ENCODE data around the gene NTM.

The NTM gene

DNA sequence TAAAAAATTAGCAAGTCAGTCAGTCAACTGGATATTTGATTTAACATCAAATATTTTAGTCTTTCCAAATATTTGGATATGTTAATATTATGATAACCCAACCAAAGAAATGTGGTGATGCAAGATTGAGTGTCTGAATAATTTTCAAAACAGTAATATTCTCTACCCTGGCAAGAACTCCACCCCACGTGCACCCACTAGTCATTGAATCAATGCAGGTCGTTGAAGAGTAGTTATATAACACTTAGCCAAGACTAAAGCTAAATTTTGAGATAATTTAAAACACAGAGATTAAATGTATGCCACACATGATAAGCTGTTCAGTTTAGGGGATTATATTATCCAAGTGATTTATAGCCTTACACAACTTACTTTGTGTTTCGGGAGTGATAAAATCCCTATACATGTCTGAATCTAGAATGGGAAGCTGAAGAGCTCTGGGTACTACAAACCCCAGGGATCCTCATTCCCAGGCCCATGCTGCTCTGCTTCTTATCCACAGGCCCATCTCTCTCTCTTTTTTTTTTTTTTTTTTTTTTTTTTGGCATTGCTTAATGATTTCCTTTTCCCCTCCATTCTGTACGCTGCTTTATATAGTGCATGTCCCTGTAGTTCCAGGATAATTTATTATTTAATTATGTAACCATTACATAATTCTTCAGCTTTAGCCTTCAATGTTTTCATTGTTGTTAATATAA is 392.9 kb downstream of the NTM start:
- H3K9me3 ChIP-seq (ENCODE audit: severe bottlenecking): no peaks in the 10 kb centered on the region
- H3K27ac ChIP-seq: no peak overlapping the region
- DNase-seq: no peak
- TF ChIP-seq, protein P1, sequence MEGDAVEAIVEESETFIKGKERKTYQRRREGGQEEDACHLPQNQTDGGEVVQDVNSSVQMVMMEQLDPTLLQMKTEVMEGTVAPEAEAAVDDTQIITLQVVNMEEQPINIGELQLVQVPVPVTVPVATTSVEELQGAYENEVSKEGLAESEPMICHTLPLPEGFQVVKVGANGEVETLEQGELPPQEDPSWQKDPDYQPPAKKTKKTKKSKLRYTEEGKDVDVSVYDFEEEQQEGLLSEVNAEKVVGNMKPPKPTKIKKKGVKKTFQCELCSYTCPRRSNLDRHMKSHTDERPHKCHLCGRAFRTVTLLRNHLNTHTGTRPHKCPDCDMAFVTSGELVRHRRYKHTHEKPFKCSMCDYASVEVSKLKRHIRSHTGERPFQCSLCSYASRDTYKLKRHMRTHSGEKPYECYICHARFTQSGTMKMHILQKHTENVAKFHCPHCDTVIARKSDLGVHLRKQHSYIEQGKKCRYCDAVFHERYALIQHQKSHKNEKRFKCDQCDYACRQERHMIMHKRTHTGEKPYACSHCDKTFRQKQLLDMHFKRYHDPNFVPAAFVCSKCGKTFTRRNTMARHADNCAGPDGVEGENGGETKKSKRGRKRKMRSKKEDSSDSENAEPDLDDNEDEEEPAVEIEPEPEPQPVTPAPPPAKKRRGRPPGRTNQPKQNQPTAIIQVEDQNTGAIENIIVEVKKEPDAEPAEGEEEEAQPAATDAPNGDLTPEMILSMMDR (IDR thresholded peaks at IDR 0.05; ENCODE audit: low read depth, low read length): no peak
- no peak overlapping the region for H3K4me3 ChIP-seq (ENCODE audit: low read depth, low read length)
- no peaks in the 10 kb centered on the region for H3K27me3 ChIP-seq (ENCODE audit: insufficient read depth, low read depth, severe bottlenecking)
- no peaks in the 10 kb centered on the region for H3K36me3 ChIP-seq

DNA sequence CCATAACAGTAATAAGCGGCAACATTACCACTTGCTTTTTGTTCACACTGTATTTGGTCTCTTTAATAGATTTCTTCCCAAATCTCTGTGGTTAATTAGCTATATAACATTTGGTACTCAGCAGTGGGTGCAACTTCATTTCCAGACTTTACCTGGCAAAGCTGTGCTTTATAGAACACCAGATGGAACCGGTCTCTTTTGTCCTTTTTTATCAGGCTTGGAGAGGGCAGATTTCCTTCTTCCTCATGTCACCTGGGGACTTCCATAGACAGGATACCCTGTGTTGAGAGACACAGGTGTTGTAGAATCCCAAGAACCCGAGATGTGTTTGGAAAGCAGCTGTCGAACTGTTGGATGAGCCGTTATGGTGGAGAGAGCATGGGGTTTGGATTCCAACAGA is 393.7 kb downstream of the NTM start:
- no peaks in the 10 kb centered on the region for H3K9me3 ChIP-seq (ENCODE audit: severe bottlenecking)
- H3K4me3 ChIP-seq (ENCODE audit: low read depth, low read length): no peak overlapping the region
- TF ChIP-seq, protein P1 (IDR thresholded peaks at IDR 0.05; ENCODE audit: low read depth, low read length): no peak
- H3K27me3 ChIP-seq (ENCODE audit: insufficient read depth, low read depth, severe bottlenecking): no peaks in the 10 kb centered on the region
- no peak for DNase-seq
- H3K27ac ChIP-seq: no peak overlapping the region
- no peaks in the 10 kb centered on the region for H3K36me3 ChIP-seq

DNA sequence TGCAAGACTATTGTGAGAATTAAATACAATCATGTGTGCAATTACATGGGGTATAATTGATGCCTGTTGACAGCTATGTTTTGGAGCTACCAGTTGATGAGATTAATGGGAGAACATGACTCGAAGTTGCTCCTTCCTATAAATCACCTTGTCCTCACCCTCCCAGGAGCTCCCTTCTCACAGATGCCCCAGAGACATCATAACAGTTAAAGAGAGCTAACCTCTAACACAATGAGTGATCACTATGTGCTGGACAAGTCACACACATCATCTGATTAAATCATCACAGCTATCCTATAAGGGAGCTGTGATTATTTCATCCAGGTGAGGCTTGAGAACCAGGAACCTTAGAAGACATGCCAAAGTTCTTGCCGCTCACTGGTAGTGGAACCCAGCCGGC is 394.2 kb downstream of the NTM start:
- Histone ChIP-seq H3K9me3 (ENCODE audit: severe bottlenecking) (no peaks in the 10 kb centered on the region), H3K27me3 (ENCODE audit: insufficient read depth, low read depth, severe bottlenecking) (no peaks in the 10 kb centered on the region), H3K36me3 (no peaks in the 10 kb centered on the region), H3K4me3 (ENCODE audit: low read depth, low read length) (no peak overlapping the region), H3K27ac (no peak overlapping the region)
- TF ChIP-seq, protein P1 (IDR thresholded peaks at IDR 0.05; ENCODE audit: low read depth, low read length): no peak
- DNase-seq: no peak

DNA sequence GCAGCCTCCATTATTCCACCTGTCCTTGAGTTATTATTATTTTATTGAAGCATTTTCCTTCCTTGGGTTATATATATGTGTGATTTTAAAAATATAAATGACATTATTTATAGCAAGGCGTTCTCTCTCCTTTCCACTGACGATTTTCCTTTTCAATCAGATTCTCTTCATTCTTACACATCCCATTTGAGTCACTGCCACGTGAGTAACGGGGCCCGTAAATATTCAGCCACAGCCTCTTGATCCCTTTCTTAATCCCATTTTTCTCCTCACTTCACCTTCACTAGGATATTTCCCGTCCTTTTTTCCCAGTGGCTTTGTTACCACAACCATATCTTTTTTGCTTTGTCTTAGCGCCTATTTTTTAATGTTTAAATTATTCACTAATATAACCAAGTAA is 396.2 kb downstream of the NTM start:
- TF ChIP-seq, protein P1 (IDR thresholded peaks at IDR 0.05; ENCODE audit: low read depth, low read length): no peak
- no peak for DNase-seq
- Histone ChIP-seq H3K9me3 (ENCODE audit: severe bottlenecking) (no peaks in the 10 kb centered on the region), H3K27me3 (ENCODE audit: insufficient read depth, low read depth, severe bottlenecking) (no peaks in the 10 kb centered on the region), H3K27ac (no peak overlapping the region), H3K4me3 (ENCODE audit: low read depth, low read length) (no peak overlapping the region), H3K36me3 (no peaks in the 10 kb centered on the region)

DNA sequence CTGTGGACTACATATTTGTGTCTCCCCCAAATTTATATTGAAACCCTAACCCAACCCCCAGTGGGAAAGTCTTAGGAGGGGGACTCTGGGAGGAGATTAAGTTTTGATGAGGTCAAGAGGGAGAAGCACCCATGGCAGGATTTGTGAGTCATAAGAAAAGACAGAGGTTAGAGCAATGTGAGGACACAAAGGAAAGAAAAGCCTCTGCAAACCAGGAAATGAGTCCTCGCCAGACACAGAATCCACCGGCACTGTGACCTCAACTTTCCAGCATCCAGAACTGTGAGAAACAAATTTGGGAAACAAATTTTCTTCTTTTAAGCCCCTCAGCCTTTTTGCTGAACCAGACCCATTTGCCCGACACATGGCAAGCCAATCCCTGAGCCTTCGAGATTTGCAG is 397.0 kb downstream of the NTM start:
- Histone ChIP-seq H3K27ac (no peak overlapping the region), H3K36me3 (no peaks in the 10 kb centered on the region), H3K9me3 (ENCODE audit: severe bottlenecking) (no peaks in the 10 kb centered on the region), H3K27me3 (ENCODE audit: insufficient read depth, low read depth, severe bottlenecking) (no peaks in the 10 kb centered on the region), H3K4me3 (ENCODE audit: low read depth, low read length) (no peak overlapping the region)
- TF ChIP-seq, protein P1 (IDR thresholded peaks at IDR 0.05; ENCODE audit: low read depth, low read length): no peak
- DNase-seq: no peak

DNA sequence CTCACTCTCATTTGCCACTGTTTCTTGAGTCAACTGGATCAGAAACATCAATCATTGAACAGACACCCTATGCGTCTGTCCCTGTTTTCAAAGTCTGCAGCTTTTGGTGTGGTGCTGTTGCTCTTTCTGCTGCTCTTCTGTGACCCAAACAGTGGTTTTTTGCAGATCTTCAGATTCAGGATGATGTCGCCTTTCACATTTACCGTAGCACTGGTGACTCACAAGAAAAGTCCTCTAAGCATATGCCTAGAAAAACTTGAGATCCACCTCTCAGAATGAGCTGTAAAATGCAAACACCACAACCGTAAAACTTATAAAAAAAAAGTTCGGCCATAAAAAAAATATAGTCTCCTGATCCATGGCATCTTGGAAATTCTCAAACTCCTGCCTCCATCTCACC is 400.4 kb downstream of the NTM start:
- TF ChIP-seq, protein P1 (IDR thresholded peaks at IDR 0.05; ENCODE audit: low read depth, low read length): no peak
- DNase-seq: no peak

More for the DNA sequence above, 400.4 kb downstream of the NTM start:
- Histone ChIP-seq H3K4me3 (ENCODE audit: low read depth, low read length) (no peak overlapping the region), H3K9me3 (ENCODE audit: severe bottlenecking) (no peaks in the 10 kb centered on the region), H3K27me3 (ENCODE audit: insufficient read depth, low read depth, severe bottlenecking) (no peaks in the 10 kb centered on the region), H3K27ac (no peak overlapping the region), H3K36me3 (no peaks in the 10 kb centered on the region)

Measured in WERI-Rb-1 (cell line).